Gastroesophageal sphincter (tissue), 4 donors: ENCODE data around the gene RNF141. TPM values are rescaled to one million over a fixed set of nuclear protein-coding genes. Genes with fewer than 3 reads are reported as not detected.

Source experiments
- ATAC-seq: fragments of 150-250 bp; one replicate; pipeline ENCODE4 v1.9.1; 2016; ENCODE audit warnings: mild to moderate bottlenecking, moderate library complexity
- H3K27ac ChIP-seq, 4 donors: fragments of 200-600 bp; sonication (generic) in 3 of 4; 1 replicate in 3 of 4; 2 replicates in 1 of 4; pipeline ENCODE4 v1.5.1; 2016 to 2019
- H3K27me3 ChIP-seq: fragments of 200-600 bp; sonication (generic); one replicate; pipeline ENCODE4 v1.5.1; 2019
- H3K36me3 ChIP-seq, 2 donors: fragments of 200-600 bp; sonication (generic); one replicate each; pipeline ENCODE4 v1.5.1; 2019; ENCODE audit warnings: control low read depth in 1 of 2
- H3K4me1 ChIP-seq, 3 donors: fragments of 200-600 bp; sonication (generic); 1 replicate in 2 of 3; 2 replicates in 1 of 3; pipeline ENCODE4 v1.5.1; 2016 to 2019; ENCODE audit warnings: control low read depth in 2 of 3
- H3K4me3 ChIP-seq, 2 donors: fragments of 200-600 bp; sonication (generic); one replicate each; pipeline ENCODE4 v1.5.1; 2019; ENCODE audit warnings: mild to moderate bottlenecking in 1 of 2, moderate library complexity in 1 of 2
- H3K9me3 ChIP-seq, 3 donors: fragments of 200-600 bp; sonication (generic); one replicate each; pipeline ENCODE4 v1.5.1; 2017 to 2019; ENCODE audit warnings: control low read depth in 2 of 3
- EP300 ChIP-seq: sonication (generic); formaldehyde crosslinking; IDR thresholded peaks from one replicate; pipeline ENCODE4 v1.6.1; 2017; ENCODE audit warnings: antibody characterized with exemption, mild to moderate bottlenecking
- POLR2A ChIP-seq, 2 donors: fragments of 450-650 bp; IDR thresholded peaks; one replicate each; pipeline ENCODE4 v1.6.1; 2017; ENCODE audit warnings: antibody characterized with exemption in 2 of 2, mild to moderate bottlenecking in 2 of 2, moderate library complexity in 1 of 2
- POLR2AphosphoS5 ChIP-seq: sonication (generic); formaldehyde crosslinking; IDR thresholded peaks from one replicate; pipeline ENCODE4 v1.6.1; 2017; ENCODE audit warnings: antibody characterized with exemption
- WGBS, 2 donors: methylation state at CpG; one replicate each; pipeline ENCODE4 v1.1.5; 2018; ENCODE audit warnings: low coverage in 1 of 2; 5-methylcytosine and 5-hydroxymethylcytosine counted together
- total RNA-seq, 4 donors: library from RNA; depleted of rRNA; stranded (reverse); fragments of >200 nt; gene quantifications; one replicate each; pipeline ENCODE4 v1.1.0, GENCODE V29; 2016
- TF ChIP-seq, protein P1 (sequence below), 4 experiments: fragments of 200-600 bp in 2 of 4; fragments of 450-650 bp in 2 of 4; sonication (generic) in 1 of 4; IDR thresholded peaks; one replicate each; pipeline ENCODE4 v1.5.1; 2017 to 2019; ENCODE audit warnings: antibody characterized with exemption in 4 of 4, mild to moderate bottlenecking in 2 of 4, moderate library complexity in 2 of 4

The RNF141 gene
- total RNA-seq, 4 donors from 2014 or later: 28.4 to 44.8 (median 38.1) TPM

DNA sequence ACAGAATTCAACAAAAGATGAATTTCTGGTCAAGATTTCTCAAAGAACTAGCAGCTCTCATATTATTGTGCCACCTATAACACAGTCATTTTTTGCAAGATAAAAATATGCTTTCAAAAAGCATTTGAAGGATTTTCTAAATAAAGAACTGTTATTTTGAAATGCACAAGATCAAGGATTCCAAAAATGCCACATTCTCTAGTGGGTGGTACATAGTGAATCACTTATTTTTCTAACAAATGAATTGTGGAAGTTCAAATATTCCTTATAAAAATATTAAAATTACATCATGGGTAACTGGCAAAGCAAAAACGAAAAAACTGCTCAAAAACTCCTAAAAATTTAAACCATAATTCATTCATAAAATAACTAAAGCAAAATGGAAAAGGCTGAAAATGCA lies 2.1 kb downstream of the RNF141 start:
- Histone ChIP-seq H3K4me1 (peaks cover 0 to 23% (median 4%) of the 10 kb centered on the region in 3 donors), H3K27ac (no peak overlapping the region), H3K9me3 (no peaks in the 10 kb centered on the region), H3K27me3 (no peaks in the 10 kb centered on the region), H3K36me3 (no peaks in the 10 kb centered on the region), H3K4me3 (no peak overlapping the region)
- ATAC-seq: no peak
- TF ChIP-seq, protein P1, sequence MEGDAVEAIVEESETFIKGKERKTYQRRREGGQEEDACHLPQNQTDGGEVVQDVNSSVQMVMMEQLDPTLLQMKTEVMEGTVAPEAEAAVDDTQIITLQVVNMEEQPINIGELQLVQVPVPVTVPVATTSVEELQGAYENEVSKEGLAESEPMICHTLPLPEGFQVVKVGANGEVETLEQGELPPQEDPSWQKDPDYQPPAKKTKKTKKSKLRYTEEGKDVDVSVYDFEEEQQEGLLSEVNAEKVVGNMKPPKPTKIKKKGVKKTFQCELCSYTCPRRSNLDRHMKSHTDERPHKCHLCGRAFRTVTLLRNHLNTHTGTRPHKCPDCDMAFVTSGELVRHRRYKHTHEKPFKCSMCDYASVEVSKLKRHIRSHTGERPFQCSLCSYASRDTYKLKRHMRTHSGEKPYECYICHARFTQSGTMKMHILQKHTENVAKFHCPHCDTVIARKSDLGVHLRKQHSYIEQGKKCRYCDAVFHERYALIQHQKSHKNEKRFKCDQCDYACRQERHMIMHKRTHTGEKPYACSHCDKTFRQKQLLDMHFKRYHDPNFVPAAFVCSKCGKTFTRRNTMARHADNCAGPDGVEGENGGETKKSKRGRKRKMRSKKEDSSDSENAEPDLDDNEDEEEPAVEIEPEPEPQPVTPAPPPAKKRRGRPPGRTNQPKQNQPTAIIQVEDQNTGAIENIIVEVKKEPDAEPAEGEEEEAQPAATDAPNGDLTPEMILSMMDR (IDR thresholded peaks at IDR 0.05): no peak
- TF ChIP-seq EP300: no peak
- no peak for TF ChIP-seq POLR2AphosphoS5
- no peak for TF ChIP-seq POLR2A (IDR thresholded peaks at IDR 0.05)
- 63 to 87% methylated on average over 1 of the region's 1 CpG for WGBS, 2 donors

DNA sequence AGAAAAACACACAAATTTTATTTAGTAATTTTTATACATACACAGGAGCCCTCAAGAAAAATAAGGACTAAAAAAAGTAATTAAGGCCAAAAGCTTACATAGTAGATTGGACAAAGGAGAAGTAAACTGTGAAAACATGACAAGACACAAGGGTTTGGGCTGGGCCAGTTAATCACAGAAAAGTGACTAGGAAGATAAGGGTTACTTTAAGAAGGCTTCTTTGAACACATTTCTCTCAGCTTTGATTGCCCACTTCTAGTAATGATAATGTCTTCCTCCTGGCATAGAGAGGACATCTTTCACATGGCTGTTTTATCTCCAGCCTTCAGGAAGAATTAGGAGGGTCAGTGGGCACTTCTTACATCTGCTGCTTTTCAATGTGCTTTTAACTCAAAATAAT lies 3.4 kb downstream of the RNF141 start:
- H3K4me3 ChIP-seq: no peak overlapping the region
- H3K36me3 ChIP-seq: peaks cover 0 to 11% of the 10 kb centered on the region in 2 donors
- H3K9me3 ChIP-seq: no peaks in the 10 kb centered on the region
- H3K27me3 ChIP-seq: no peaks in the 10 kb centered on the region
- peaks cover 0 to 23% (median 4%) of the 10 kb centered on the region in 3 donors for H3K4me1 ChIP-seq
- TF ChIP-seq, protein P1 (IDR thresholded peaks at IDR 0.05): no peak
- TF ChIP-seq POLR2AphosphoS5 (no peak), EP300 (no peak), POLR2A (IDR thresholded peaks at IDR 0.05) (no peak)
- no peak for ATAC-seq
- H3K27ac ChIP-seq: no peak overlapping the region

DNA sequence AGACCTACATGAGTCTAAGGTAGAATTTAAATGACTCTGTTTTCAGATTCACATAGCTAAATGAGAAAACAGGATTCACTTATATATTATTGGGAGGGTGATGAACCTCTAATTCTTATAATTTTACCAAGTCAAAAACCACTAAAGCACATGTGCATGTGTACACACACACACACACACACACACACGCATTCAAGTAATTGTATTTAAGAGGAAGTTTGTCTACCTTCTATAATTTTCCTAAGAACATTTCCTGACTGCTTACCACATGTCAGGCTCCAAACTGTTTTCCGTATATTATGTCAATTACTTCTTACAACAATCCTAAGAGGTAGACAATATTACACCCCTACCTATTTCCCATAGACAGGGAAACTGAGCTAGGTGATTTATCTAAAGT lies 6.7 kb downstream of the RNF141 start:
- Histone ChIP-seq H3K27ac (no peak overlapping the region), H3K27me3 (no peaks in the 10 kb centered on the region), H3K36me3 (peaks cover 0 to 36% of the 10 kb centered on the region in 2 donors), H3K9me3 (no peaks in the 10 kb centered on the region), H3K4me1 (peaks cover 0 to 6% (median 0%) of the 10 kb centered on the region in 3 donors), H3K4me3 (no peak overlapping the region)
- no peak for ATAC-seq
- 78 to 86% methylated on average over 2 of the region's 2 CpGs for whole genome bisulfite sequencing, 2 donors
- TF ChIP-seq POLR2A (IDR thresholded peaks at IDR 0.05): no peak
- TF ChIP-seq EP300: no peak
- TF ChIP-seq, protein P1 (IDR thresholded peaks at IDR 0.05): no peak
- TF ChIP-seq POLR2AphosphoS5: no peak

DNA sequence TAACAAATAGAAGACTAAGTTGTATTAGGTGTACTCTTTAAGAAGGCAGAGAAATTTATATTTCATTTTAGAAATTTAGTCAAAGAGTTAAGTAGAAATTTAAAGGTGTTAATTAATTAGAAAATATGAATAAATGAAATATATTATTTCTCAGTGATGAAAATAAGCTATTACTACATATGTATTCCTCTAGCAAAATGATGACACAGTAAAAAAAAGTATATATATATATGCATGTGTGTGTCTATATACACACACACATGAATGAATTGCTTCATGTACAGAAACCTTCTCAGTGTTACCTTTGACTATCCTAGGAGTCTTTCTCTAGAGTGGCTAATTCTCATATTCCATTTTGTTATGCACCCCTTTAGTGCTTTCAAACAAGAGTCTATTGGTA lies 7.7 kb downstream of the RNF141 start:
- no peak for ATAC-seq
- H3K4me1 ChIP-seq: no peaks in the 10 kb centered on the region
- H3K27me3 ChIP-seq: no peaks in the 10 kb centered on the region
- TF ChIP-seq, protein P1 (IDR thresholded peaks at IDR 0.05): no peak
- TF ChIP-seq POLR2A (IDR thresholded peaks at IDR 0.05) (no peak), POLR2AphosphoS5 (no peak), EP300 (no peak)
- H3K4me3 ChIP-seq: no peak overlapping the region
- peaks cover 0 to 46% of the 10 kb centered on the region in 2 donors for H3K36me3 ChIP-seq
- no peak overlapping the region for H3K27ac ChIP-seq
- H3K9me3 ChIP-seq: no peaks in the 10 kb centered on the region

DNA sequence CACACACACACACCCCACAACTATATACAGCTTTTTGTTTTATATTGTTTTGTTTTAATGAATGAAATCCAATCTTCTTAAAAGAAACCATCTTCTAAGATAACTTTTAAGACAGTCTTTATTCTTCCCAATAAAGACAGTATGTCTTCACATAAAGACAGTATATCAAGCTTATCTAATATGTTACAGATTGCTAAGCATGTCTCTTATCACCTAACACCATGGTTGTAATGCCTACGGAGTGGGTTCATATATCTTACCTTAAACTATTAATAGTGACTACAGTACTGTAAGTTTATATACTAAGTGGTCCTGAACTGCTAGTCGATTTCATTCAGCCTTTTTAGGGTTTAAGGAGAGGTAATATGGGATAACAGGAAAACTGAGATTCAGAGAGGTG lies 8.5 kb downstream of the RNF141 start:
- H3K36me3 ChIP-seq: peaks cover 0 to 50% of the 10 kb centered on the region in 2 donors
- H3K9me3 ChIP-seq: no peaks in the 10 kb centered on the region
- no peak overlapping the region for H3K4me3 ChIP-seq
- H3K27ac ChIP-seq: no peak overlapping the region
- TF ChIP-seq, protein P1 (IDR thresholded peaks at IDR 0.05): no peak
- TF ChIP-seq POLR2A (IDR thresholded peaks at IDR 0.05) (no peak), EP300 (no peak), POLR2AphosphoS5 (no peak)
- ATAC-seq: no peak
- H3K27me3 ChIP-seq: no peaks in the 10 kb centered on the region
- peaks cover 0 to under 1% (median 0%) of the 10 kb centered on the region in 3 donors for H3K4me1 ChIP-seq
- WGBS, 2 donors: 23 to 54% methylated on average over 2 of the region's 2 CpGs
